Measurements from ENCODE around the gene KSR2. TPM values are rescaled to one million over a fixed set of nuclear protein-coding genes. Genes with fewer than 3 reads are reported as not detected.
"Not testable (repeated sequence)": the region's sequence is repeated elsewhere in the genome, so short reads cannot be mapped to it uniquely, and the experiment has no call there.

The KSR2 gene
- total RNA-seq, 2 experiments from 2014 or later = 0.12 to 0.45 TPM

GRCh38 chr12:117903110-117903840 lies 65.5 kb downstream of the KSR2 start:
- Mint-ChIP-seq H3K4me1 (ENCODE audit: low read depth) (peaks cover 10% of the 10 kb centered on the region), H3K27me3 (no peaks in the 10 kb centered on the region), H3K27ac (no peak overlapping the region), H3K36me3 (no peaks in the 10 kb centered on the region), H3K4me3 (no peak overlapping the region), H3K9me3 (peaks cover 8% of the 10 kb centered on the region)
- DNase-seq = no peak
- intact Hi-C loops (cut with micrococcal nuclease) = no loop called here
- POLR2A ChIA-PET = no interaction called here
- CTCF ChIA-PET = no interaction called here

- POLR2A ChIA-PET = no interaction called here
- DNase-seq = no peak
- H3K9me3 Mint-ChIP-seq = peaks cover 8% of the 10 kb centered on the region
- intact Hi-C loops (cut with micrococcal nuclease) = no loop called here
- no peak overlapping the region for H3K4me3 Mint-ChIP-seq
- no peak overlapping the region for H3K27ac Mint-ChIP-seq
- peaks cover 12% of the 10 kb centered on the region for H3K4me1 Mint-ChIP-seq (ENCODE audit: low read depth)
- CTCF ChIA-PET = interaction anchor here (0.7 kb wide), 1 partner anchor 52 kb away, joined by 3 read pairs; no protein-coding TSS in a partner anchor
- H3K27me3 Mint-ChIP-seq = no peaks in the 10 kb centered on the region
- H3K36me3 Mint-ChIP-seq = no peaks in the 10 kb centered on the region
These were observed 67.2 kb downstream of the KSR2 start for GRCh38 chr12:117901631-117902030.

- Mint-ChIP-seq H3K36me3 (no peaks in the 10 kb centered on the region), H3K4me1 (ENCODE audit: low read depth) (peaks cover 12% of the 10 kb centered on the region), H3K9me3 (peaks cover 12% of the 10 kb centered on the region), H3K27me3 (peaks cover 2% of the 10 kb centered on the region), H3K27ac (no peak overlapping the region), H3K4me3 (no peak overlapping the region)
- intact Hi-C loops (cut with micrococcal nuclease) = no loop called here
- DNase-seq = no peak
- ChIA-PET CTCF (no interaction called here), POLR2A (no interaction called here)
These were observed 68.2 kb downstream of the KSR2 start for GRCh38 chr12:117900561-117900960.

GRCh38 chr12:117897372-117898161 lies 71.2 kb downstream of the KSR2 start:
- intact Hi-C loops (cut with micrococcal nuclease) = no loop called here
- POLR2A ChIA-PET = no interaction called here
- Mint-ChIP-seq H3K27ac (no peak overlapping the region), H3K27me3 (peaks cover 2% of the 10 kb centered on the region), H3K36me3 (no peaks in the 10 kb centered on the region), H3K9me3 (peaks cover 12% of the 10 kb centered on the region), H3K4me1 (ENCODE audit: low read depth) (peaks cover 12% of the 10 kb centered on the region), H3K4me3 (no peak overlapping the region)
- no peak for DNase-seq
- CTCF ChIA-PET = interaction anchor here (0.6 to 0.9 kb wide), 2 partner anchors 21 to 55 kb away, joined by 3 read pairs; no protein-coding TSS in a partner anchor

- CTCF ChIA-PET = no interaction called here
- intact Hi-C loops (cut with micrococcal nuclease) = no loop called here
- Mint-ChIP-seq H3K27ac (no peak overlapping the region), H3K27me3 (peaks cover 2% of the 10 kb centered on the region), H3K4me3 (no peak overlapping the region), H3K4me1 (ENCODE audit: low read depth) (peaks cover 12% of the 10 kb centered on the region), H3K36me3 (no peaks in the 10 kb centered on the region), H3K9me3 (peaks cover 12% of the 10 kb centered on the region)
- no peak for DNase-seq
- POLR2A ChIA-PET = no interaction called here
These were observed 72.8 kb downstream of the KSR2 start for GRCh38 chr12:117896009-117896408.

GRCh38 chr12:117892441-117892840 lies 76.3 kb downstream of the KSR2 start:
- POLR2A ChIA-PET = no interaction called here
- DNase-seq = no peak
- intact Hi-C loops (cut with micrococcal nuclease) = no loop called here
- no peak overlapping the region for H3K4me3 Mint-ChIP-seq
- no peak overlapping the region for H3K27ac Mint-ChIP-seq
- H3K27me3 Mint-ChIP-seq = peaks cover 12% of the 10 kb centered on the region
- peaks cover 3% of the 10 kb centered on the region for H3K9me3 Mint-ChIP-seq
- CTCF ChIA-PET = no interaction called here
- H3K36me3 Mint-ChIP-seq = no peaks in the 10 kb centered on the region
- H3K4me1 Mint-ChIP-seq (ENCODE audit: low read depth) = peaks cover 9% of the 10 kb centered on the region

- H3K4me1 Mint-ChIP-seq (ENCODE audit: low read depth); DNase-seq; POLR2A ChIA-PET; H3K4me3 Mint-ChIP-seq; H3K27ac Mint-ChIP-seq; H3K36me3 Mint-ChIP-seq; CTCF ChIA-PET; intact Hi-C loops (cut with micrococcal nuclease); H3K9me3 Mint-ChIP-seq: not testable (repeated sequence)
- H3K27me3 Mint-ChIP-seq = peaks cover 12% of the 10 kb centered on the region
These were observed 77.5 kb downstream of the KSR2 start for GRCh38 chr12:117891265-117891664.

GRCh38 chr12:117890644-117891043 lies 78.1 kb downstream of the KSR2 start:
- Mint-ChIP-seq H3K4me3 (no peak overlapping the region), H3K27me3 (peaks cover 10% of the 10 kb centered on the region), H3K36me3 (no peaks in the 10 kb centered on the region), H3K27ac (no peak overlapping the region), H3K9me3 (no peaks in the 10 kb centered on the region), H3K4me1 (ENCODE audit: low read depth) (peaks cover 4% of the 10 kb centered on the region)
- ChIA-PET POLR2A (no interaction called here), CTCF (no interaction called here)
- DNase-seq = no peak
- intact Hi-C loops (cut with micrococcal nuclease) = no loop called here

- Mint-ChIP-seq H3K4me1 (ENCODE audit: low read depth) (peaks cover 4% of the 10 kb centered on the region), H3K27me3 (peaks cover 10% of the 10 kb centered on the region), H3K9me3 (no peaks in the 10 kb centered on the region), H3K27ac (no peak overlapping the region), H3K36me3 (no peaks in the 10 kb centered on the region), H3K4me3 (no peak overlapping the region)
- POLR2A ChIA-PET = no interaction called here
- intact Hi-C loops (cut with micrococcal nuclease) = no loop called here
- DNase-seq = no peak
- CTCF ChIA-PET = interaction anchor here (0.6 kb wide), 1 partner anchor 511 kb away, joined by 3 read pairs; no protein-coding TSS in a partner anchor
These were observed 78.7 kb downstream of the KSR2 start for GRCh38 chr12:117890137-117890536.

GRCh38 chr12:117889098-117889497 lies 79.7 kb downstream of the KSR2 start:
- Mint-ChIP-seq H3K9me3 (no peaks in the 10 kb centered on the region), H3K36me3 (no peaks in the 10 kb centered on the region), H3K4me3 (no peak overlapping the region), H3K4me1 (ENCODE audit: low read depth) (peaks cover 4% of the 10 kb centered on the region), H3K27me3 (peaks cover 10% of the 10 kb centered on the region), H3K27ac (no peak overlapping the region)
- intact Hi-C loops (cut with micrococcal nuclease) = no loop called here
- no peak for DNase-seq
- CTCF ChIA-PET = interaction anchor here (0.9 kb wide), 1 partner anchor 31 kb away, joined by 3 read pairs; no protein-coding TSS in a partner anchor
- POLR2A ChIA-PET = no interaction called here

- peaks cover 4% of the 10 kb centered on the region for H3K4me1 Mint-ChIP-seq (ENCODE audit: low read depth)
- ChIA-PET POLR2A (no interaction called here), CTCF (no interaction called here)
- H3K4me3 Mint-ChIP-seq = no peak overlapping the region
- intact Hi-C loops (cut with micrococcal nuclease) = no loop called here
- no peak overlapping the region for H3K27ac Mint-ChIP-seq
- DNase-seq = no peak
- H3K36me3 Mint-ChIP-seq = no peaks in the 10 kb centered on the region
- H3K27me3 Mint-ChIP-seq = peaks cover 15% of the 10 kb centered on the region
- H3K9me3 Mint-ChIP-seq = no peaks in the 10 kb centered on the region
These were observed 83.6 kb downstream of the KSR2 start for GRCh38 chr12:117885211-117885610.

- intact Hi-C loops (cut with micrococcal nuclease) = no loop called here
- POLR2A ChIA-PET = no interaction called here
- H3K36me3 Mint-ChIP-seq = no peaks in the 10 kb centered on the region
These were observed 84.6 kb downstream of the KSR2 start for GRCh38 chr12:117884161-117884560.

More at GRCh38 chr12:117884161-117884560, 84.6 kb downstream of the KSR2 start:
- H3K4me1 Mint-ChIP-seq (ENCODE audit: low read depth) = peaks cover 4% of the 10 kb centered on the region
- no peak overlapping the region for H3K27ac Mint-ChIP-seq
- no peak for DNase-seq
- peaks cover 10% of the 10 kb centered on the region for H3K27me3 Mint-ChIP-seq
- no peak overlapping the region for H3K4me3 Mint-ChIP-seq
- CTCF ChIA-PET = interaction anchor here (1.2 kb wide), 1 partner anchor 10 kb away, joined by 10 read pairs; no protein-coding TSS in a partner anchor
- H3K9me3 Mint-ChIP-seq = no peaks in the 10 kb centered on the region

Measured in activated CD4-positive, alpha-beta memory T cell treated with anti-CD3 and anti-CD28 coated beads for 36 hours (primary cell).